Measurements from ENCODE around the gene PACRG.

- TF ChIP-seq, protein P1, sequence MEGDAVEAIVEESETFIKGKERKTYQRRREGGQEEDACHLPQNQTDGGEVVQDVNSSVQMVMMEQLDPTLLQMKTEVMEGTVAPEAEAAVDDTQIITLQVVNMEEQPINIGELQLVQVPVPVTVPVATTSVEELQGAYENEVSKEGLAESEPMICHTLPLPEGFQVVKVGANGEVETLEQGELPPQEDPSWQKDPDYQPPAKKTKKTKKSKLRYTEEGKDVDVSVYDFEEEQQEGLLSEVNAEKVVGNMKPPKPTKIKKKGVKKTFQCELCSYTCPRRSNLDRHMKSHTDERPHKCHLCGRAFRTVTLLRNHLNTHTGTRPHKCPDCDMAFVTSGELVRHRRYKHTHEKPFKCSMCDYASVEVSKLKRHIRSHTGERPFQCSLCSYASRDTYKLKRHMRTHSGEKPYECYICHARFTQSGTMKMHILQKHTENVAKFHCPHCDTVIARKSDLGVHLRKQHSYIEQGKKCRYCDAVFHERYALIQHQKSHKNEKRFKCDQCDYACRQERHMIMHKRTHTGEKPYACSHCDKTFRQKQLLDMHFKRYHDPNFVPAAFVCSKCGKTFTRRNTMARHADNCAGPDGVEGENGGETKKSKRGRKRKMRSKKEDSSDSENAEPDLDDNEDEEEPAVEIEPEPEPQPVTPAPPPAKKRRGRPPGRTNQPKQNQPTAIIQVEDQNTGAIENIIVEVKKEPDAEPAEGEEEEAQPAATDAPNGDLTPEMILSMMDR (IDR thresholded peaks at IDR 0.05) = no peak
- TF ChIP-seq POLR2A (IDR thresholded peaks at IDR 0.05) = no peak
These were observed 310.5 kb downstream of the PACRG start for GRCh38 chr6:163038317-163038716.
